CD4-positive, alpha-beta T cell (primary cell): ENCODE measurements around the gene KXD1. TPM values are rescaled to one million over a fixed set of nuclear protein-coding genes. Genes with fewer than 3 reads are reported as not detected.

Source experiments
- ATAC-seq: fragments of 200-7000 bp; cut with Tn5 transposase; one replicate; pipeline ENCODE4 v1.10.0; 2022; ENCODE audit warnings: mild to moderate bottlenecking; ENCODE audit not compliant: poor library complexity
- CTCF ChIA-PET: fragments of 350-600 bp; sonication (Branson Sonifier 250); formaldehyde crosslinking; loops from one replicate; lab custom pipeline; 2021; ENCODE audit warnings: antibody characterized with exemption, inconsistent platforms; lab: Charles Lee
- POLR2A ChIA-PET: fragments of 350-600 bp; sonication (Branson Sonifier 250); formaldehyde crosslinking; loops from one replicate; lab custom pipeline; 2021; ENCODE audit warnings: antibody characterized with exemption, inconsistent platforms; lab: Charles Lee
- DNase-seq, 14 experiments: peaks; one replicate each; pipeline ENCODE4 v3.0.0-alpha.2; 2013 to 2020; ENCODE audit warnings: mixed read lengths in 2 of 14
- H3K27ac ChIP-seq, 2 donors: one replicate each; pipeline versions ENCODE4 v1.5.1 to v1.7.0; 2013; ENCODE audit warnings: low read length in 2 of 2, low read depth in 1 of 2, mild to moderate bottlenecking in 1 of 2
- H3K27me3 ChIP-seq, 2 experiments: 1 replicate in 1 of 2; 2 replicates in 1 of 2; pipeline versions ENCODE4 v1.6.1 to v1.7.0; 2013; ENCODE audit warnings: low read length in 2 of 2, control low read depth in 1 of 2, mild to moderate bottlenecking in 1 of 2, moderate library complexity in 1 of 2; ENCODE audit not compliant: insufficient read depth in 2 of 2, control insufficient read depth in 1 of 2
- H3K36me3 ChIP-seq: one replicate; pipeline ENCODE4 v1.6.1; 2013; ENCODE audit warnings: low read length, control low read depth; ENCODE audit not compliant: insufficient read depth
- H3K4me1 ChIP-seq: one replicate; pipeline ENCODE4 v1.6.1; 2013; ENCODE audit warnings: low read length, control low read depth; ENCODE audit not compliant: insufficient read depth
- H3K4me3 ChIP-seq: one replicate; pipeline ENCODE4 v1.5.1; 2013; ENCODE audit warnings: mild to moderate bottlenecking, low read length, moderate library complexity
- H3K9me3 ChIP-seq, 2 experiments: 1 replicate in 1 of 2; 2 replicates in 1 of 2; pipeline versions ENCODE4 v1.6.1 to v1.7.0; 2013; ENCODE audit warnings: low read length in 2 of 2, mild to moderate bottlenecking in 2 of 2, control low read depth in 1 of 2, moderate library complexity in 1 of 2; ENCODE audit not compliant: control insufficient read depth in 1 of 2, insufficient read depth in 1 of 2
- H3K27ac Mint-ChIP-seq: one replicate; pipeline ENCODE4 v1.8.0; 2020; ENCODE audit warnings: mixed read lengths
- H3K27me3 Mint-ChIP-seq: one replicate; pipeline ENCODE4 v1.8.0; 2021; ENCODE audit warnings: mixed read lengths
- H3K36me3 Mint-ChIP-seq: one replicate; pipeline ENCODE4 v1.8.0; 2021; ENCODE audit warnings: low read depth, mixed read lengths
- H3K4me1 Mint-ChIP-seq: one replicate; pipeline ENCODE4 v1.8.0; 2021; ENCODE audit warnings: low read depth, mixed read lengths
- H3K4me3 Mint-ChIP-seq: one replicate; pipeline ENCODE4 v1.8.0; 2020; ENCODE audit warnings: mild to moderate bottlenecking, mixed read lengths
- H3K9me3 Mint-ChIP-seq: one replicate; pipeline ENCODE4 v1.8.0; 2020; ENCODE audit warnings: mixed read lengths
- CTCF ChIP-seq: fragments of 200-600 bp; IDR thresholded peaks from one replicate; pipeline ENCODE4 v1.8.0; 2022; ENCODE audit warnings: antibody characterized with exemption, mild to moderate bottlenecking
- intact Hi-C, 2 experiments: fragments of 100-400 bp; cut with DNase I in 1 of 2; cut with micrococcal nuclease in 1 of 2; formaldehyde crosslinking; loops; one replicate each; pipeline versions ENCODE4 v1.15.1 to v1.9.0; 2023 to 2025; cut with DNase I, micrococcal nuclease
- total RNA-seq, 174 experiments: library from RNA in 2 of 174; stranded (reverse) in 2 of 174; gene quantifications; one replicate each; pipeline ENCODE4 v1.2.3 and lab custom pipeline; 2021 to 2026

KXD1 gene
- total RNA-seq, 2 experiments from 2014 or later = 64.2 to 66.9 TPM

- Histone ChIP-seq H3K27me3 (no peaks in the 10 kb centered on the region), H3K36me3 (peaks cover 43% of the 10 kb centered on the region), H3K27ac (no peak overlapping the region), H3K4me3 (no peak overlapping the region), H3K9me3 (no peaks in the 10 kb centered on the region), H3K4me1 (no peaks in the 10 kb centered on the region)
- Mint-ChIP-seq H3K4me3 (no peak overlapping the region), H3K9me3 (no peaks in the 10 kb centered on the region), H3K27me3 (no peaks in the 10 kb centered on the region), H3K27ac (no peak overlapping the region), H3K4me1 (no peaks in the 10 kb centered on the region), H3K36me3 (peaks cover 36% of the 10 kb centered on the region)
- DNase-seq = no peak
- no peak for ATAC-seq
- CTCF ChIA-PET = interaction anchor here (0.9 kb wide), 1 partner anchor 81 kb away, joined by 3 read pairs; no protein-coding TSS in a partner anchor
- intact Hi-C loops = no loop called here
- no peak for TF ChIP-seq CTCF
- POLR2A ChIA-PET = interaction anchor here (1.0 to 1.5 kb wide), 2 partner anchors 10 to 39 kb away, joined by 3 to 4 read pairs; partner anchors contain the start of gene UBA52
Measured at GRCh38 chr19:18532168-18532890, 25.3 kb upstream of the KXD1 start.

GRCh38 chr19:18533058-18533457 lies 24.6 kb upstream of the KXD1 start:
- Mint-ChIP-seq H3K27me3 (no peaks in the 10 kb centered on the region), H3K4me1 (no peaks in the 10 kb centered on the region), H3K27ac (no peak overlapping the region), H3K4me3 (no peak overlapping the region), H3K36me3 (peaks cover 41% of the 10 kb centered on the region), H3K9me3 (no peaks in the 10 kb centered on the region)
- H3K27ac ChIP-seq = no peak overlapping the region
- ChIA-PET CTCF (interaction anchor here (0.9 kb wide), 1 partner anchor 82 kb away, joined by 3 read pairs; no protein-coding TSS in a partner anchor), POLR2A (interaction anchor here (1.5 kb wide), 1 partner anchor 38 kb away, joined by 4 read pairs; the partner anchor contains the start of gene UBA52)
- TF ChIP-seq CTCF = no peak
- H3K4me1 ChIP-seq = no peaks in the 10 kb centered on the region
- ATAC-seq (no peak), DNase-seq (peak in 1 of 14 experiments; percentile 25)
- no peaks in the 10 kb centered on the region for H3K9me3 ChIP-seq
- no peak overlapping the region for H3K4me3 ChIP-seq
- peaks cover 51% of the 10 kb centered on the region for H3K36me3 ChIP-seq
- no peaks in the 10 kb centered on the region for H3K27me3 ChIP-seq
- intact Hi-C loops = no loop called here

- POLR2A ChIA-PET = interaction anchor here (1.0 kb wide), 1 partner anchor 14 kb away, joined by 6 read pairs; the partner anchor contains the start of gene ELL
- no peak overlapping the region for H3K27ac Mint-ChIP-seq
- H3K36me3 Mint-ChIP-seq = peaks cover 67% of the 10 kb centered on the region
Measured at GRCh38 chr19:18536475-18536874, 21.2 kb upstream of the KXD1 start.

More at GRCh38 chr19:18536475-18536874, 21.2 kb upstream of the KXD1 start:
- Mint-ChIP-seq H3K4me3 (peak overlapping the region; percentile 34), H3K27me3 (no peaks in the 10 kb centered on the region), H3K4me1 (peaks cover 7% of the 10 kb centered on the region), H3K9me3 (no peaks in the 10 kb centered on the region)
- H3K27ac ChIP-seq = no peak overlapping the region
- TF ChIP-seq CTCF = no peak
- H3K36me3 ChIP-seq = peaks cover 74% of the 10 kb centered on the region
- no peak for DNase-seq
- ATAC-seq = no peak
- intact Hi-C loops = no loop called here
- no peaks in the 10 kb centered on the region for H3K9me3 ChIP-seq
- H3K4me3 ChIP-seq = no peak overlapping the region
- peaks cover 5% of the 10 kb centered on the region for H3K4me1 ChIP-seq
- no peaks in the 10 kb centered on the region for H3K27me3 ChIP-seq
- CTCF ChIA-PET = no interaction called here
